Measurements from ENCODE around the gene PLEKHG7.

The PLEKHG7 gene

DNA sequence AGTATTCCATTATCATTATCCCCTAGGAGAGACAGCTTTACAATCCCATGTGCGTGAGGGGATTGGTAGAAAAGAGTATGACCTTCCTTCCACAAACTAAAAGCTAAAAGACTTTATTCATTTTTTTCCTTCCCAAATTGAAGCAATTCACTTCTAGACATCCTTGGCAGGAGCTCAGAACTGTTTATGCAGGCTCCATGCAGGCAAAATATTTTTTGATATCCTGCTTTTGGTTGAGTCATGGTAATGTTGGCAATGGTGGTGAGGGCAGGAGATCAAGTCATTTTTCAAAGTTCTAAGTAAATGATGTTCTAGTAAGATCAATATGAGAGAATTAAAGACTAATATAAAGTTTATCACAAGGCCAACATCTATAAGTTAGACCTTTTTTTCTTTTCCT is 1.3 kb upstream of the PLEKHG7 start:
- H3K4me2 ChIP-seq (ENCODE audit: low read depth, low read length, poor library complexity, severe bottlenecking), result no peak overlapping the region
- H3K79me2 ChIP-seq (ENCODE audit: insufficient read depth, low read length), result no peaks in the 10 kb centered on the region
- no peaks in the 10 kb centered on the region; the same call in 1 of the 2 replicates for H3K27me3 ChIP-seq (ENCODE audit: low read length)
- H3K4me3 ChIP-seq (ENCODE audit: insufficient read depth, low read length, poor library complexity, severe bottlenecking), result no peak overlapping the region
- H2AFZ ChIP-seq (ENCODE audit: low read depth, low read length, severe bottlenecking), result no peak overlapping the region
- no peaks in the 10 kb centered on the region for H3K36me3 ChIP-seq (ENCODE audit: low read length)
- no peaks in the 10 kb centered on the region for H3K9me3 ChIP-seq (ENCODE audit: insufficient read depth, low read length)
- H3K27ac ChIP-seq (ENCODE audit: low read depth, low read length), result no peak overlapping the region
- TF ChIP-seq EZH2phosphoT487 (conservative IDR thresholded peaks at IDR 0.05; ENCODE audit: low read length), result no peak
- TF ChIP-seq, protein P1, sequence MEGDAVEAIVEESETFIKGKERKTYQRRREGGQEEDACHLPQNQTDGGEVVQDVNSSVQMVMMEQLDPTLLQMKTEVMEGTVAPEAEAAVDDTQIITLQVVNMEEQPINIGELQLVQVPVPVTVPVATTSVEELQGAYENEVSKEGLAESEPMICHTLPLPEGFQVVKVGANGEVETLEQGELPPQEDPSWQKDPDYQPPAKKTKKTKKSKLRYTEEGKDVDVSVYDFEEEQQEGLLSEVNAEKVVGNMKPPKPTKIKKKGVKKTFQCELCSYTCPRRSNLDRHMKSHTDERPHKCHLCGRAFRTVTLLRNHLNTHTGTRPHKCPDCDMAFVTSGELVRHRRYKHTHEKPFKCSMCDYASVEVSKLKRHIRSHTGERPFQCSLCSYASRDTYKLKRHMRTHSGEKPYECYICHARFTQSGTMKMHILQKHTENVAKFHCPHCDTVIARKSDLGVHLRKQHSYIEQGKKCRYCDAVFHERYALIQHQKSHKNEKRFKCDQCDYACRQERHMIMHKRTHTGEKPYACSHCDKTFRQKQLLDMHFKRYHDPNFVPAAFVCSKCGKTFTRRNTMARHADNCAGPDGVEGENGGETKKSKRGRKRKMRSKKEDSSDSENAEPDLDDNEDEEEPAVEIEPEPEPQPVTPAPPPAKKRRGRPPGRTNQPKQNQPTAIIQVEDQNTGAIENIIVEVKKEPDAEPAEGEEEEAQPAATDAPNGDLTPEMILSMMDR (IDR thresholded peaks at IDR 0.05; ENCODE audit: insufficient read depth, low read length, poor library complexity, severe bottlenecking), result no peak
- no peaks in the 10 kb centered on the region for H3F3A ChIP-seq (ENCODE audit: insufficient read depth)
- H4K20me1 ChIP-seq (ENCODE audit: low read depth, low read length), result no peaks in the 10 kb centered on the region
- no peak overlapping the region for H3K9ac ChIP-seq (ENCODE audit: low read length)
- no peaks in the 10 kb centered on the region for H3K9me2 ChIP-seq (replicated peaks; ENCODE audit: insufficient read depth, low read length)

DNA sequence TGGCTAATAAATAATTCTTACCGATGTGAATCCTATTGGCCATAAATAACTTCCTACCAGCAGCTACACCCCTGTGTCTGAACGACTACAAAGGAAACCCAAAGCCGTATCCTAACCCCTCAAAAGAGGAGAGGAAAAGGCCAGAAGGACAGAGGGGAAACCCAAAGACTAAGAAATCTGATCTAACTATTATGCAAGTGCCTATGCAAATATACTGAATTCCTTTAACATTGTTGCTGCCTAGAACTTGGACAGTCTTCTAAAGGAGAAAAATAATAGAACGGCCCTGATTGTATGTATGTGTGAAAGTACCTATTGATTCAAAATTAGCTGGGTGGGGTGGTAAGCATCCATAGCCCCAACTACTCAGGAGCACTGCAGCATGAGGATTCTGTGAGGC is 997 bp downstream of the PLEKHG7 start:
- Histone ChIP-seq H3K4me3 (ENCODE audit: insufficient read depth, low read length, poor library complexity, severe bottlenecking) (no peak overlapping the region), H3K9ac (ENCODE audit: low read length) (no peak overlapping the region), H3K27ac (ENCODE audit: low read depth, low read length) (no peak overlapping the region)

DNA sequence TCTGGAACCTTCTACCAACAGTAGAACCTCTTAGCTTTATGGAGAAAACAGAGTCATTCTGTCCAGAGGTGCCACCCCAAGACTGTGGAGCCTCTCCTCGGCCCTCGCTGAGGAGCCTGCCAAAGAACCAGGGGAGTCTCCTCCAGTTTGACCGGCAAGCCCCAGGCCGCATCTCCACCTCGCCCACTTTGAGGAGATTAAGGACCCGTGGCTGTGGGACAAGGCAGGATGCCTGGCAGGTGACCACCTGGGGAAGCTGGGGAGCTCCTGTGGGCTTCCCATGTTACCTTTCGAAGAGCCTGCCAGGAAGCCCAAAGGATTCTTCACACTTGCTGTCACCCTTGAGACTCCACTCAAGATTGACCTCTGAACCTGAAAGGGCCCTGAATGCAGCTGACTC is 3.8 kb downstream of the PLEKHG7 start:
- Histone ChIP-seq H3K9ac (ENCODE audit: low read length) (no peak overlapping the region), H3K27ac (ENCODE audit: low read depth, low read length) (no peak overlapping the region), H4K20me1 (ENCODE audit: low read depth, low read length) (no peaks in the 10 kb centered on the region), H3K9me3 (ENCODE audit: insufficient read depth, low read length) (no peaks in the 10 kb centered on the region), H3K4me3 (ENCODE audit: insufficient read depth, low read length, poor library complexity, severe bottlenecking) (no peak overlapping the region), H2AFZ (ENCODE audit: low read depth, low read length, severe bottlenecking) (no peak overlapping the region), H3F3A (ENCODE audit: insufficient read depth) (no peaks in the 10 kb centered on the region), H3K9me2 (replicated peaks; ENCODE audit: insufficient read depth, low read length) (no peaks in the 10 kb centered on the region), H3K79me2 (ENCODE audit: insufficient read depth, low read length) (no peaks in the 10 kb centered on the region), H3K4me2 (ENCODE audit: low read depth, low read length, poor library complexity, severe bottlenecking) (no peak overlapping the region), H3K27me3 (ENCODE audit: low read length) (no peaks in the 10 kb centered on the region), H3K36me3 (ENCODE audit: low read length) (no peaks in the 10 kb centered on the region)
- no peak for TF ChIP-seq EZH2phosphoT487 (conservative IDR thresholded peaks at IDR 0.05; ENCODE audit: low read length)
- TF ChIP-seq, protein P1 (IDR thresholded peaks at IDR 0.05; ENCODE audit: insufficient read depth, low read length, poor library complexity, severe bottlenecking), result no peak

More for the DNA sequence above, 997 bp downstream of the PLEKHG7 start:
- Histone ChIP-seq H3K9me3 (ENCODE audit: insufficient read depth, low read length) (no peaks in the 10 kb centered on the region), H3K27me3 (ENCODE audit: low read length) (no peaks in the 10 kb centered on the region), H3K36me3 (ENCODE audit: low read length) (no peaks in the 10 kb centered on the region), H3K79me2 (ENCODE audit: insufficient read depth, low read length) (no peaks in the 10 kb centered on the region), H3K4me2 (ENCODE audit: low read depth, low read length, poor library complexity, severe bottlenecking) (no peak overlapping the region), H3F3A (ENCODE audit: insufficient read depth) (no peaks in the 10 kb centered on the region), H2AFZ (ENCODE audit: low read depth, low read length, severe bottlenecking) (no peak overlapping the region), H4K20me1 (ENCODE audit: low read depth, low read length) (no peaks in the 10 kb centered on the region), H3K9me2 (replicated peaks; ENCODE audit: insufficient read depth, low read length) (no peaks in the 10 kb centered on the region)
- TF ChIP-seq EZH2phosphoT487 (conservative IDR thresholded peaks at IDR 0.05; ENCODE audit: low read length), result no peak
- TF ChIP-seq, protein P1 (IDR thresholded peaks at IDR 0.05; ENCODE audit: insufficient read depth, low read length, poor library complexity, severe bottlenecking), result no peak

All from SU-DHL-6 (cell line).